SK-N-SH (cell line): ENCODE data around the gene RBL2.

ENCODE experiments used
- EP300 ChIP-seq, 2 experiments: IDR thresholded peaks; 2 replicates each; pipeline versions ENCODE4 v1.4.0 to v1.6.1; 2012; ENCODE audit warnings: borderline replicate concordance in 1 of 2, low read depth in 1 of 2, low read length in 1 of 2
- EZH2phosphoT487 ChIP-seq: fragments of 200-600 bp; sonication (generic); IDR thresholded peaks from 2 replicates; pipeline ENCODE4 v1.6.1; 2017; ENCODE audit warnings: low read depth, mixed run types, mild to moderate bottlenecking, antibody characterized with exemption, moderate library complexity, borderline replicate concordance
- GABPA ChIP-seq: IDR thresholded peaks from 2 replicates; pipeline ENCODE4 v1.4.0; 2012; ENCODE audit warnings: low read depth, mild to moderate bottlenecking
- GATA2 ChIP-seq: sonication (generic); formaldehyde crosslinking; IDR thresholded peaks from 2 replicates; pipeline ENCODE4 v1.5.0; 2020; ENCODE audit warnings: mild to moderate bottlenecking, missing genetic modification reagents
- JUND ChIP-seq: IDR thresholded peaks from 2 replicates; pipeline ENCODE4 v1.4.0; 2012
- NFIC ChIP-seq: IDR thresholded peaks from 2 replicates; pipeline ENCODE4 v1.4.0; 2012; ENCODE audit warnings: borderline replicate concordance
- POLR2AphosphoS5 ChIP-seq: IDR thresholded peaks from 2 replicates; pipeline ENCODE4 v1.6.1; 2012; ENCODE audit warnings: low read depth, low read length
- RXRA ChIP-seq: IDR thresholded peaks from 2 replicates; pipeline ENCODE4 v1.4.0; 2012; ENCODE audit warnings: low read depth, mild to moderate bottlenecking, borderline replicate concordance
- TAF1 ChIP-seq: IDR thresholded peaks from 2 replicates; pipeline ENCODE4 v1.6.1; 2012; ENCODE audit warnings: low read depth, mild to moderate bottlenecking, low read length, moderate library complexity, borderline replicate concordance
- TCF12 ChIP-seq: IDR thresholded peaks from 2 replicates; pipeline ENCODE4 v1.4.0; 2012
- YY1 ChIP-seq: IDR thresholded peaks from 2 replicates; pipeline ENCODE4 v1.4.0; 2012; ENCODE audit warnings: low read depth, mild to moderate bottlenecking
- TF ChIP-seq, protein P1 (sequence below): IDR thresholded peaks from 2 replicates; pipeline ENCODE4 v1.6.1; 2012; ENCODE audit warnings: mild to moderate bottlenecking, low read depth, low read length, moderate library complexity
- TF ChIP-seq, protein P2 (sequence below): fragments of 200-600 bp; sonication (generic); IDR thresholded peaks from 2 replicates; pipeline ENCODE4 v1.6.1; 2017; ENCODE audit warnings: antibody characterized with exemption, mild to moderate bottlenecking, moderate library complexity
- TF ChIP-seq, protein P3 (sequence below): IDR thresholded peaks from 2 replicates; pipeline ENCODE4 v1.4.0; 2012; ENCODE audit warnings: low read depth

DNA sequence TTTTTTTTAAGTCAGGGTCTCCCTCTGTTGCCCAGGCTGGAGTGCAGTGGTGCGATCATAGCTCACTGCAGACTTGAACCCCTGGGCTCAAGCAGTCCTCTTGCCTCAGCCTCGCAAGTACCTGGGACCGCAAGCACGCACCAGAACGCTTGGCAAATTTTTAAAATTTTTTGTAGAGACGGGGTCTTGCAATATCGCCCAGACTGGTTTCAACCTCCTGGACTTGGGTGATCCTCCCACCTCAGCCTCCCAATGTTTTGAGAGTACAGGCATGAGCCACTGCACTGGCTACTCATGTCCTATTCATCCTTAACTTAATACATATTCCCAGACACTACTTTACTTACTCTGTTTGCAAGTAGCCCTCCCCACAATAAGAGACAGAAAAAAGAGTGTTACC lies 16.3 kb upstream of the RBL2 start:
- TF ChIP-seq, protein P1, sequence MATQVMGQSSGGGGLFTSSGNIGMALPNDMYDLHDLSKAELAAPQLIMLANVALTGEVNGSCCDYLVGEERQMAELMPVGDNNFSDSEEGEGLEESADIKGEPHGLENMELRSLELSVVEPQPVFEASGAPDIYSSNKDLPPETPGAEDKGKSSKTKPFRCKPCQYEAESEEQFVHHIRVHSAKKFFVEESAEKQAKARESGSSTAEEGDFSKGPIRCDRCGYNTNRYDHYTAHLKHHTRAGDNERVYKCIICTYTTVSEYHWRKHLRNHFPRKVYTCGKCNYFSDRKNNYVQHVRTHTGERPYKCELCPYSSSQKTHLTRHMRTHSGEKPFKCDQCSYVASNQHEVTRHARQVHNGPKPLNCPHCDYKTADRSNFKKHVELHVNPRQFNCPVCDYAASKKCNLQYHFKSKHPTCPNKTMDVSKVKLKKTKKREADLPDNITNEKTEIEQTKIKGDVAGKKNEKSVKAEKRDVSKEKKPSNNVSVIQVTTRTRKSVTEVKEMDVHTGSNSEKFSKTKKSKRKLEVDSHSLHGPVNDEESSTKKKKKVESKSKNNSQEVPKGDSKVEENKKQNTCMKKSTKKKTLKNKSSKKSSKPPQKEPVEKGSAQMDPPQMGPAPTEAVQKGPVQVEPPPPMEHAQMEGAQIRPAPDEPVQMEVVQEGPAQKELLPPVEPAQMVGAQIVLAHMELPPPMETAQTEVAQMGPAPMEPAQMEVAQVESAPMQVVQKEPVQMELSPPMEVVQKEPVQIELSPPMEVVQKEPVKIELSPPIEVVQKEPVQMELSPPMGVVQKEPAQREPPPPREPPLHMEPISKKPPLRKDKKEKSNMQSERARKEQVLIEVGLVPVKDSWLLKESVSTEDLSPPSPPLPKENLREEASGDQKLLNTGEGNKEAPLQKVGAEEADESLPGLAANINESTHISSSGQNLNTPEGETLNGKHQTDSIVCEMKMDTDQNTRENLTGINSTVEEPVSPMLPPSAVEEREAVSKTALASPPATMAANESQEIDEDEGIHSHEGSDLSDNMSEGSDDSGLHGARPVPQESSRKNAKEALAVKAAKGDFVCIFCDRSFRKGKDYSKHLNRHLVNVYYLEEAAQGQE = no peak
- TF ChIP-seq EZH2phosphoT487 = no peak
- no peak for TF ChIP-seq RXRA
- TF ChIP-seq, protein P2, sequence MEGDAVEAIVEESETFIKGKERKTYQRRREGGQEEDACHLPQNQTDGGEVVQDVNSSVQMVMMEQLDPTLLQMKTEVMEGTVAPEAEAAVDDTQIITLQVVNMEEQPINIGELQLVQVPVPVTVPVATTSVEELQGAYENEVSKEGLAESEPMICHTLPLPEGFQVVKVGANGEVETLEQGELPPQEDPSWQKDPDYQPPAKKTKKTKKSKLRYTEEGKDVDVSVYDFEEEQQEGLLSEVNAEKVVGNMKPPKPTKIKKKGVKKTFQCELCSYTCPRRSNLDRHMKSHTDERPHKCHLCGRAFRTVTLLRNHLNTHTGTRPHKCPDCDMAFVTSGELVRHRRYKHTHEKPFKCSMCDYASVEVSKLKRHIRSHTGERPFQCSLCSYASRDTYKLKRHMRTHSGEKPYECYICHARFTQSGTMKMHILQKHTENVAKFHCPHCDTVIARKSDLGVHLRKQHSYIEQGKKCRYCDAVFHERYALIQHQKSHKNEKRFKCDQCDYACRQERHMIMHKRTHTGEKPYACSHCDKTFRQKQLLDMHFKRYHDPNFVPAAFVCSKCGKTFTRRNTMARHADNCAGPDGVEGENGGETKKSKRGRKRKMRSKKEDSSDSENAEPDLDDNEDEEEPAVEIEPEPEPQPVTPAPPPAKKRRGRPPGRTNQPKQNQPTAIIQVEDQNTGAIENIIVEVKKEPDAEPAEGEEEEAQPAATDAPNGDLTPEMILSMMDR = no peak
- no peak for TF ChIP-seq POLR2AphosphoS5
- TF ChIP-seq TAF1 = no peak
- no peak for TF ChIP-seq JUND
- TF ChIP-seq, protein P3, sequence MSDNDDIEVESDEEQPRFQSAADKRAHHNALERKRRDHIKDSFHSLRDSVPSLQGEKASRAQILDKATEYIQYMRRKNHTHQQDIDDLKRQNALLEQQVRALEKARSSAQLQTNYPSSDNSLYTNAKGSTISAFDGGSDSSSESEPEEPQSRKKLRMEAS = no peak
- no peak for TF ChIP-seq GATA2 (CRISPR knock-in tag)
- TF ChIP-seq EP300 (IDR thresholded peaks at IDR 0.05; ENCODE audit: borderline replicate concordance in 1 of 2, low read depth in 1 of 2, low read length in 1 of 2) = no peak
- no peak for TF ChIP-seq YY1
- TF ChIP-seq NFIC = no peak
- no peak for TF ChIP-seq TCF12
- TF ChIP-seq GABPA = no peak
